IPS-15b (cell line): Measurements from ENCODE around the gene SLC24A2.

Experiments
- H3K27me3 ChIP-seq: one replicate; pipeline ENCODE4 v1.6.1; 2013; ENCODE audit warnings: low read length; ENCODE audit not compliant: control insufficient read depth, insufficient read depth
- H3K36me3 ChIP-seq: one replicate; pipeline ENCODE4 v1.6.1; 2013; ENCODE audit warnings: low read length; ENCODE audit not compliant: control insufficient read depth, insufficient read depth
- H3K4me1 ChIP-seq: one replicate; pipeline ENCODE4 v1.6.1; 2013; ENCODE audit warnings: mild to moderate bottlenecking, low read length; ENCODE audit not compliant: control insufficient read depth, insufficient read depth
- H3K4me3 ChIP-seq: one replicate; pipeline ENCODE4 v1.5.1; 2013; ENCODE audit warnings: low read depth, low read length
- H3K9ac ChIP-seq: one replicate; pipeline ENCODE4 v1.6.1; 2013; ENCODE audit warnings: low read depth, mild to moderate bottlenecking, low read length
- H3K9me3 ChIP-seq: one replicate; pipeline ENCODE4 v1.6.1; 2013; ENCODE audit warnings: mild to moderate bottlenecking, low read length; ENCODE audit not compliant: control insufficient read depth, insufficient read depth

Gene SLC24A2

GRCh38 chr9:19754921-19755320 is 33.9 kb downstream of the SLC24A2 start:
- Histone ChIP-seq H3K4me1 (no peaks in the 10 kb centered on the region), H3K27me3 (no peaks in the 10 kb centered on the region), H3K9me3 (no peaks in the 10 kb centered on the region), H3K36me3 (no peaks in the 10 kb centered on the region), H3K4me3 (no peak overlapping the region), H3K9ac (no peak overlapping the region)

GRCh38 chr9:19748278-19749126 is 40.3 kb downstream of the SLC24A2 start:
- Histone ChIP-seq H3K4me3 (no peak overlapping the region), H3K36me3 (no peaks in the 10 kb centered on the region), H3K27me3 (no peaks in the 10 kb centered on the region), H3K9ac (no peak overlapping the region), H3K4me1 (no peaks in the 10 kb centered on the region), H3K9me3 (no peaks in the 10 kb centered on the region)

GRCh38 chr9:19746223-19746622 is 42.6 kb downstream of the SLC24A2 start:
- no peak overlapping the region for H3K4me3 ChIP-seq
- peaks cover 10% of the 10 kb centered on the region for H3K4me1 ChIP-seq
- no peaks in the 10 kb centered on the region for H3K9me3 ChIP-seq
- no peaks in the 10 kb centered on the region for H3K36me3 ChIP-seq
- no peaks in the 10 kb centered on the region for H3K27me3 ChIP-seq
- no peak overlapping the region for H3K9ac ChIP-seq

GRCh38 chr9:19741178-19741577 is 47.7 kb downstream of the SLC24A2 start:
- no peak overlapping the region for H3K4me3 ChIP-seq
- no peak overlapping the region for H3K9ac ChIP-seq
- H3K9me3 ChIP-seq, result no peaks in the 10 kb centered on the region
- H3K27me3 ChIP-seq, result no peaks in the 10 kb centered on the region
- H3K36me3 ChIP-seq, result no peaks in the 10 kb centered on the region
- peaks cover 16% of the 10 kb centered on the region for H3K4me1 ChIP-seq
